OCI-LY7 (cell line): ENCODE measurements around the gene CENPP. TPM values are rescaled to one million over a fixed set of nuclear protein-coding genes. Genes with fewer than 3 reads are reported as not detected.

Source experiments
- BruUV-seq: library from RNA; stranded (reverse); fragments of 400-500 nt; replicated peaks from 2 replicates; lab custom pipeline; 2021; lab: Mats Ljungman, UMichigan
- CTCF ChIA-PET: fragments of 300-600 bp; sonication (Branson Sonifier 250); formaldehyde crosslinking; loops from one replicate; lab custom pipeline; 2022; ENCODE audit warnings: antibody characterized with exemption; ENCODE audit not compliant: unreplicated experiment; lab: Charles Lee
- POLR2A ChIA-PET: fragments of 300-600 bp; sonication (Branson Sonifier 250); formaldehyde crosslinking; loops from one replicate; lab custom pipeline; 2022; ENCODE audit warnings: antibody characterized with exemption; lab: Charles Lee
- DNase-seq: peaks from one replicate; pipeline ENCODE4 v3.0.0-alpha.2; 2015; ENCODE audit warnings: low spot score
- H2AFZ ChIP-seq: fragments of 200-600 bp; sonication (generic), shearing (Covaris generic); 2 replicates; pipeline ENCODE4 v1.6.1; 2014; ENCODE audit warnings: mild to moderate bottlenecking, antibody characterized with exemption, low read length, moderate library complexity
- H3K27ac ChIP-seq: fragments of 200-600 bp; sonication (generic); 2 replicates; pipeline ENCODE4 v1.5.1; 2014; ENCODE audit warnings: mixed run types, low read depth, mild to moderate bottlenecking, moderate library complexity, low read length, inconsistent platforms; ENCODE audit not compliant: poor library complexity, severe bottlenecking
- H3K36me3 ChIP-seq: fragments of 200-600 bp; sonication (generic); 2 replicates; pipeline ENCODE4 v1.6.1; 2014; ENCODE audit warnings: mild to moderate bottlenecking, antibody characterized with exemption, low read length, moderate library complexity, mixed read lengths; ENCODE audit not compliant: insufficient read depth
- H3K4me1 ChIP-seq: fragments of 200-600 bp; sonication (generic); 2 replicates; pipeline ENCODE4 v1.5.1; 2014; ENCODE audit warnings: mild to moderate bottlenecking, low read length; ENCODE audit not compliant: insufficient read depth, poor library complexity, severe bottlenecking
- H3K4me2 ChIP-seq: fragments of 200-600 bp; sonication (generic); 2 replicates; pipeline ENCODE4 v1.6.1; 2014; ENCODE audit warnings: mild to moderate bottlenecking, low read length
- H3K4me3 ChIP-seq: fragments of 200-600 bp; sonication (generic); 2 replicates; pipeline ENCODE4 v1.5.1; 2014; ENCODE audit warnings: mild to moderate bottlenecking, low read depth, low read length; ENCODE audit not compliant: poor library complexity, severe bottlenecking
- H3K79me2 ChIP-seq: fragments of 200-600 bp; sonication (generic); 2 replicates; pipeline ENCODE4 v1.6.1; 2016; ENCODE audit warnings: low read depth, mild to moderate bottlenecking, low read length, moderate library complexity, mixed read lengths; ENCODE audit not compliant: insufficient read depth
- H3K9me2 ChIP-seq: fragments of 200-600 bp; sonication (generic); 2 replicates; pipeline ENCODE4 v1.6.1; 2016; ENCODE audit warnings: mild to moderate bottlenecking, low read length, mixed read lengths; ENCODE audit not compliant: insufficient read depth
- H3K9me3 ChIP-seq: fragments of 200-600 bp; sonication (generic); 2 replicates; pipeline ENCODE4 v1.6.1; 2014; ENCODE audit warnings: mild to moderate bottlenecking, mixed run types, low read length, mixed read lengths
- H4K20me1 ChIP-seq: fragments of 200-600 bp; sonication (generic); 2 replicates; pipeline ENCODE4 v1.6.1; 2014; ENCODE audit warnings: mild to moderate bottlenecking, antibody characterized with exemption, low read length, moderate library complexity, mixed read lengths; ENCODE audit not compliant: insufficient read depth
- CTCF ChIP-seq: fragments of 200-600 bp; sonication (generic); conservative IDR thresholded peaks from 2 replicates; pipeline ENCODE4 v1.5.1; 2014; ENCODE audit warnings: mild to moderate bottlenecking, antibody characterized with exemption, low read length, moderate library complexity, mixed read lengths
- EZH2phosphoT487 ChIP-seq: fragments of 200-600 bp; sonication (generic); IDR thresholded peaks from 2 replicates; pipeline ENCODE4 v1.6.1; 2018; ENCODE audit warnings: low read depth, borderline replicate concordance, mild to moderate bottlenecking, mixed run types, antibody characterized with exemption, low read length, moderate library complexity, mixed read lengths
- intact Hi-C: fragments of 100-400 bp; cut with micrococcal nuclease; formaldehyde crosslinking; loops from one replicate; pipeline ENCODE4 v1.10.0; 2022; ENCODE audit not compliant: unreplicated experiment
- total RNA-seq, 2 experiments: library from RNA; depleted of rRNA in 1 of 2; stranded (reverse); fragments of >200 nt in 1 of 2; shearing (Covaris generic) in 1 of 2; gene quantifications; 2 replicates each; pipeline ENCODE4 v1.2.3, GENCODE V29; 2014 to 2022

CENPP gene
- total RNA-seq, 2 experiments from 2014 or later: 25.4 to 30.9 TPM

- POLR2A ChIA-PET: interaction anchor here (0.5 to 1.7 kb wide), 3 partner anchors 11 to 316 kb away, joined by 3 to 4 read pairs (median 3); no protein-coding TSS in a partner anchor
- no TSS peak for BruUV-seq
- H3K9me3 ChIP-seq: no peaks in the 10 kb centered on the region
- no peak overlapping the region for H3K4me3 ChIP-seq
- H4K20me1 ChIP-seq: no peaks in the 10 kb centered on the region
- no peak overlapping the region for H3K27ac ChIP-seq
- H3K9me2 ChIP-seq: no peaks in the 10 kb centered on the region
- no peak overlapping the region for H3K4me2 ChIP-seq
- H2AFZ ChIP-seq: no peak overlapping the region
- no peaks in the 10 kb centered on the region for H3K4me1 ChIP-seq
- TF ChIP-seq CTCF (no peak), EZH2phosphoT487 (no peak)
- no peaks in the 10 kb centered on the region for H3K36me3 ChIP-seq
- DNase-seq: no peak
- intact Hi-C loops: no loop called here
- CTCF ChIA-PET: no interaction called here
- H3K79me2 ChIP-seq: no peaks in the 10 kb centered on the region
Measured at GRCh38 chr9:92589923-92590322, 264.2 kb downstream of the CENPP start.

GRCh38 chr9:92590377-92590776 lies 264.6 kb downstream of the CENPP start:
- H3K4me3 ChIP-seq: no peak overlapping the region
- no peak overlapping the region for H3K4me2 ChIP-seq
- ChIA-PET POLR2A (interaction anchor here (0.6 to 1.7 kb wide), 2 partner anchors 11 to 316 kb away, joined by 3 to 4 read pairs; no protein-coding TSS in a partner anchor), CTCF (no interaction called here)
- no peaks in the 10 kb centered on the region for H4K20me1 ChIP-seq
- no peak overlapping the region for H3K27ac ChIP-seq
- H3K79me2 ChIP-seq: no peaks in the 10 kb centered on the region
- H3K9me3 ChIP-seq: no peaks in the 10 kb centered on the region
- H3K4me1 ChIP-seq: no peaks in the 10 kb centered on the region
- no TSS peak for BruUV-seq
- H3K9me2 ChIP-seq: no peaks in the 10 kb centered on the region
- intact Hi-C loops: no loop called here
- no peaks in the 10 kb centered on the region for H3K36me3 ChIP-seq
- no peak for DNase-seq
- H2AFZ ChIP-seq: no peak overlapping the region
- no peak for TF ChIP-seq EZH2phosphoT487

GRCh38 chr9:92592537-92592936 lies 266.8 kb downstream of the CENPP start:
- Histone ChIP-seq H3K9me2 (no peaks in the 10 kb centered on the region), H2AFZ (no peak overlapping the region), H3K9me3 (no peaks in the 10 kb centered on the region), H4K20me1 (no peaks in the 10 kb centered on the region), H3K4me2 (no peak overlapping the region), H3K4me1 (no peaks in the 10 kb centered on the region), H3K79me2 (no peaks in the 10 kb centered on the region), H3K4me3 (no peak overlapping the region), H3K27ac (no peak overlapping the region), H3K36me3 (no peaks in the 10 kb centered on the region)
- intact Hi-C loops: no loop called here
- CTCF ChIA-PET: no interaction called here
- TF ChIP-seq EZH2phosphoT487 (no peak), CTCF (no peak)
- BruUV-seq: no TSS peak
- no peak for DNase-seq
- POLR2A ChIA-PET: interaction anchor here (1.1 kb wide), 1 partner anchor 15 kb away, joined by 3 read pairs; no protein-coding TSS in a partner anchor
